ENCODE measurements around the gene CDRT15.
"Not testable (repeated sequence)": the region's sequence is repeated elsewhere in the genome, so short reads cannot be mapped to it uniquely, and the experiment has no call there.

GRCh38 chr17:14236762-14237161, at the start of gene CDRT15:
- TF ChIP-seq CTCF (IDR thresholded peaks at IDR 0.05; ENCODE audit: borderline replicate concordance, extremely low read depth, low read length, poor library complexity, severe bottlenecking); EZH2 (IDR thresholded peaks at IDR 0.05; ENCODE audit: borderline replicate concordance, low read depth, low read length, severe bottlenecking): not testable (repeated sequence)

Measured in DND-41 (cell line).